Stimulated activated naive CD8-positive, alpha-beta T cell treated with anti-CD3 and anti-CD28 coated beads, Interleukin-15, Interleukin-2, amounts not matched to agents 100 ng/mL and 50 ng/mL, for 24 hours (primary cell): Measurements from ENCODE around the gene SAPCD2.
A peak's percentile ranks its signal among the peaks of the same experiment; 100 is the strongest.

Source experiments
- H3K27ac Mint-ChIP-seq: one replicate; pipeline ENCODE4 v1.8.0; 2021; ENCODE audit warnings: mild to moderate bottlenecking, mixed read lengths
- H3K27me3 Mint-ChIP-seq: one replicate; pipeline ENCODE4 v1.8.0; 2021; ENCODE audit warnings: mixed read lengths
- H3K36me3 Mint-ChIP-seq: one replicate; pipeline ENCODE4 v1.8.0; 2021; ENCODE audit warnings: low read depth, mixed read lengths
- H3K4me1 Mint-ChIP-seq: one replicate; pipeline ENCODE4 v1.8.0; 2021; ENCODE audit warnings: low read depth, mixed read lengths
- H3K4me3 Mint-ChIP-seq: one replicate; pipeline ENCODE4 v1.8.0; 2021; ENCODE audit warnings: mild to moderate bottlenecking, mixed read lengths
- H3K9me3 Mint-ChIP-seq: one replicate; pipeline ENCODE4 v1.8.0; 2021; ENCODE audit warnings: mixed read lengths

SAPCD2 gene

DNA sequence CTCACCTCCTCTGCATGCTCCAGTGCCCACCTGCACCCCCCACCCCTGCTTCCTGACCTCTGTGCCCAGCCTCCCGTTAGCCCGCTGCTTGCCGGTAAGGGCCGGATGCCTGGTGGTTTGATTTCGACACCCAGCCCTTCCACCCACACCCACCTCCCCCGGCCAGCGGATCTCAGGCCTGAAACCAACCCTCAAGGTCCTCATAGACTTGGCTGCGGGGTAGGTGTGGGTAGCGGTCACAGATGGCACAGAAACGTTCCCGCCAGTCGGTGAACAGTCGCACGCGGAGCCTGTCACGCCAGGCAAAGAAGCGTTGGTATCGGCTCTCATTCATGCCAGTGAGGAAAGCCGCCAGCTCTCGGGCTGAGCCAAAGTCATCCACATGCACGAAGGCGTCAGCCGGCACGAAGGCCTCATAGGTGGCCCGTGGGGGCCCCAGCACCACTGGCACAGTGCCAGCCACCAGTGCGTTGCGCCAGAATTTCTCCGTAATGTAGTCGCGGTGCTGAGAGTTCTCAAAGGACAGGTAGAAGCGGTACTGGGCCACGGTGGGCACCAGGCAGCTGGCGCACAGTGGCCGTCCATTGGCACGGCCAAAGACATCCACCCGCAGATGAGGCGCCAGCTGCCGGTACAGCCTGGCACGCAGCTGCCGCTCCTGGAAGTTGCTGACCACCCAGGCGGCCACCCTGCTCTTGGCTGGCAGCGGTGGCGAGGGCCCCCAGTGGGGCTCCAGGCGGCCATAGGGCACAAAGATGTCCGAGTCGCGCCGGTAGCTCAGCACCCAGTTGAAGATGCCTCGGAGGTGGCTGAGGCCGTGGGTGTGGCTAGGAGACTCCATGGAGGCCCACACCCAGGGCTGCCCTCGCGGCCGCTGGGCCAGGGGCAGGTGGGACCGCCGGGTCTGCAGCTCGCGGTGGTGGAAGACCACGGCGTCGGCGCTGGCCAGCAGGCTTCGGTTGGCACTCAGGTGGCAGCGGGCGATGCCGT lies 39.5 kb downstream of the SAPCD2 start:
- Mint-ChIP-seq H3K27ac (no peak overlapping the region), H3K4me1 (peaks cover 57% of the 10 kb centered on the region), H3K27me3 (no peaks in the 10 kb centered on the region)

DNA sequence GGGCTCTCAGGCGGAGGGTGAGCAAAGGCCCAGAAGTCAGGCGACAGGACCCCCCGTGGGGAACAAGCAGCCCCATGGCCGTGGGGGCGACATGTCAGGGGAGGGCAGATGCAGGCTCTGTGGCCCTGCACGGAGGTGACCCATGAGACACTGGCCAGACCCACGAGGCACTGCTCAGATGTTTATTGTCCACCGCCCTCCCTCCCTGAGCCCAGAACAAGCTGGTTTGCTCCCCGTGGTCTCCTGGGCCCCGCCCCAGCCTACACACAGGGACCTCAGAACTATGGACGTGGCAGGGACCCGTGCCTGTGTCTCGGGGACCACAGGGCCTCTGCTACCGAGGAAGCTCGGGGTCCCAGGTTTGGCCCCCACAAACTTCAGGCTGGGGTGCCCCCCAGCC lies 40.4 kb downstream of the SAPCD2 start:
- Mint-ChIP-seq H3K27ac (no peak overlapping the region), H3K9me3 (no peaks in the 10 kb centered on the region), H3K36me3 (no peaks in the 10 kb centered on the region), H3K27me3 (no peaks in the 10 kb centered on the region), H3K4me3 (peak overlapping the region; percentile 33), H3K4me1 (peaks cover 56% of the 10 kb centered on the region)

More for the DNA sequence above, 39.5 kb downstream of the SAPCD2 start:
- H3K36me3 Mint-ChIP-seq, result no peaks in the 10 kb centered on the region
- H3K9me3 Mint-ChIP-seq, result no peaks in the 10 kb centered on the region
- H3K4me3 Mint-ChIP-seq, result peak overlapping the region; percentile 33

- Mint-ChIP-seq H3K9me3 (no peaks in the 10 kb centered on the region), H3K27ac (peak overlapping the region; percentile 55), H3K36me3 (no peaks in the 10 kb centered on the region), H3K27me3 (no peaks in the 10 kb centered on the region), H3K4me3 (peak overlapping the region; percentile 66), H3K4me1 (peaks cover 49% of the 10 kb centered on the region)
These were observed 41.1 kb downstream of the SAPCD2 start for GRCh38 chr9:137029058-137029936.

DNA sequence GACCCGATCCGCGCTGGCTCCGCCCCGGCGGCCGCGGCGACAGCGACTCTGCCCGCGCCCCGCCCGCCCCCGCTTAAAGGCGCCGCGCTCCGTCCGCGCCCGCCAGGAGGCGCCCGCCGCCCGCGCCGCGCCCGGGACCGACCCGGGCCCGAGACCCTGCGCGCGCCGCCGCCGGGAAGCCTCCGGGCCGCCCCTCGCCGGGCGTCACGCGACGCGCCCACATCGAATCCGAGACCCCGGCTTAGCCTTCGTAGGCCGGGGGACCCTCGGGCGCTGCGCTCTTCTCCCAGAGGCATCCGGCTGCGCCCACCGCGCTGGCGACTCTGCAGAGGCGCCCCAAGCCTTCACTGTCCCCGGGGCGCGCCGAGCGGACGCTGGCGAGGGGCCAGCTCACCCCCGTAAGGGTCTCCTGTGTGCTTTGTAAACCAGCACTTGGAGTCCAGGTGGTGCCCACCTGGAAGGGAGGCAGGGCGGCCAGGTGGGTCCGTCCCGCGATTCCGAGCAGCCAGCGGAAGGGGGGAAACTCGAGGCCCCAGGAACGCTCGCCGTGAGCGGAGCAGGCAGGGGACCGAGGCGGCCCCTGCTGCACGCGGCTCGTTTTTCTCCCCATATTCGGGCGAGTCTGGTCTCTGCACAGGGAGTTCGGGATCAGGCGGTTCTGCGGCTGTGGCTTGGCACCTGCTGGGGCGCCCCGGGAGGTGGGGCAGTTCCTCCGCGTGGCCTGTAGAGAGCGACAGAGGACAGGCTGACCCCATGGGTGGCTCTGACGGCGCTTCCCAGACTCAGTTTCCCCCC lies 41.9 kb downstream of the SAPCD2 start:
- H3K9me3 Mint-ChIP-seq, result no peaks in the 10 kb centered on the region
- no peak overlapping the region for H3K27ac Mint-ChIP-seq
- H3K27me3 Mint-ChIP-seq, result no peaks in the 10 kb centered on the region
- H3K36me3 Mint-ChIP-seq, result no peaks in the 10 kb centered on the region
- peaks cover 45% of the 10 kb centered on the region for H3K4me1 Mint-ChIP-seq
- peak overlapping the region; percentile 66 for H3K4me3 Mint-ChIP-seq

DNA sequence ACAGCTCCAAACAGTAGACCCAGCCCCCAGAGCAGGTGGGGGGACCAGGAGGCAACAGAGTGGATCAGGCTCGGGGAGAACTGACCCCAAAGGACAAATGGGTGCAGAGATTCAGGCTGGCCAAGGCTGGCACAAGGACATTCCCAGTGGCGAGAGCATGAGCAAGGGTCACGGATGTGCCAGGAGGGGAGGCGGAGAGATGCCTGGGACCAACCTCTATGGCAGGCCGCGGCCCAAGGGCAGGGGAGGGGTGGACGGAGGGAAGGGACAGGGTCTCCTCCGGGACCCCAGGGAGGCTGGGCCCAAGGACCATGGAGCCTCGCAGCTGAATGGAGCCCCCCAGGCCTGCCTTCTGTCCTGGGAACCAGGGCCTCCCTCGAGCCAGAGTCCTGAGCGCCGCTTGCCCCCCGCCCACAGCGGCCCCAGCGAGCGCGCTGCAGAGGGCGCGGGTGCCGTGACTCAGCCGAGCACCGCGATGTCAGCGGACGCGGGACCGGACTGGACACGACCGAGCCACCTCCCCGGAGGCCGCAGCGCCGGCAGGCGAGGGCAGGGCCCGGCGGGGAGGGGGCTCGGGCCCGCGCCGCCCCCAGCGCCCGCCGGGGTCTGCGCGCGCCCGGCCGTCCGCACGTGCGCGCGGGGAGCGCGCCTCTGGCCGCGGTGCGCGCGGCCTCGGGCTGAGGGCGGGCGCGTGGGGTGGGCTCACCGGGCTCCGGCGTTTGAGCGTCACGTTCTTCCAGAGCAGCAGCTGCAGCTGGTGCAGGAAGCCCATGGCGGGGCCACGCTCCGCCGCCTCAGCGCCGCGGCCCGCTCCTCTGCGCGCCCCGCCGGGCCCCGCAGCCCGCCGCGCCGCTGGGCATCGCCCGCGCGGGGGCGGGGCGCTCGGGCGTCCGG lies 42.7 kb downstream of the SAPCD2 start, which contains the start of gene ABCA2:
ABCA2 (minus strand) TSS at position 869 of the 894 bp plus-strand sequence; CDS start at position 772, 97 bp downstream.
- H3K9me3 Mint-ChIP-seq, result no peaks in the 10 kb centered on the region
- H3K4me1 Mint-ChIP-seq, result peaks cover 36% of the 10 kb centered on the region

GRCh38 chr9:137026828-137027227 lies 43.5 kb downstream of the SAPCD2 start:
- no peaks in the 10 kb centered on the region for H3K36me3 Mint-ChIP-seq
- no peak overlapping the region for H3K27ac Mint-ChIP-seq
- H3K27me3 Mint-ChIP-seq, result no peaks in the 10 kb centered on the region
- H3K9me3 Mint-ChIP-seq, result no peaks in the 10 kb centered on the region
- peak overlapping the region; percentile 76 for H3K4me3 Mint-ChIP-seq
- H3K4me1 Mint-ChIP-seq, result peaks cover 30% of the 10 kb centered on the region

More for the DNA sequence above, 42.7 kb downstream of the SAPCD2 start, which contains the start of gene ABCA2:
- H3K4me3 Mint-ChIP-seq, result peak within 1 kb of the TSS; percentile 76
- no peaks in the 10 kb centered on the region for H3K27me3 Mint-ChIP-seq
- H3K36me3 Mint-ChIP-seq, result no peaks in the 10 kb centered on the region
- peak within 1 kb of the TSS; percentile 18 for H3K27ac Mint-ChIP-seq

DNA sequence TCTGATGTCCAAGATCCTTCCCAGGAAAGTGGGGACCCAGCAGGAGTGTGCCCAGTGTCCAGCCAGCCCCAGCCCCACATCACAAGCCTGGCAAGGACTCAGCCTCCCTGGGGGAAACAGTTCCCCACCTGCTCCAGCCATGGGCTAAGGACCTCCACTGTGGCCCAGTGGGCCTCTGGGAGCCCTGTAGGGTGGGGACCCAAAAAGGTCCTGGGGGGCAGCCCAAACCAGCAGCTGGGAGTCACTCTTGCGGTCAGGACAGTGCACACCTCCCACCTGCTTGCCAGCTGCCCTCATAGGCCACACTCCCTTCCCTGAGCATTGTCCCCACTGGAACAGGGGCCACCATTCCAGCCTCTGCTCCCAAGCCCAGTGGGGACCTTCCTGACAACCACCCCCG lies 44.0 kb downstream of the SAPCD2 start:
- Mint-ChIP-seq H3K4me1 (peaks cover 28% of the 10 kb centered on the region), H3K27ac (no peak overlapping the region), H3K4me3 (no peak overlapping the region), H3K36me3 (no peaks in the 10 kb centered on the region), H3K27me3 (no peaks in the 10 kb centered on the region), H3K9me3 (no peaks in the 10 kb centered on the region)

- no peak overlapping the region for H3K27ac Mint-ChIP-seq
- H3K9me3 Mint-ChIP-seq, result no peaks in the 10 kb centered on the region
- no peak overlapping the region for H3K4me3 Mint-ChIP-seq
- no peaks in the 10 kb centered on the region for H3K36me3 Mint-ChIP-seq
- H3K27me3 Mint-ChIP-seq, result no peaks in the 10 kb centered on the region
- H3K4me1 Mint-ChIP-seq, result peaks cover 22% of the 10 kb centered on the region
These were observed 44.8 kb downstream of the SAPCD2 start for GRCh38 chr9:137025517-137025966.

GRCh38 chr9:137023583-137023991 lies 46.8 kb downstream of the SAPCD2 start:
- Mint-ChIP-seq H3K4me3 (no peak overlapping the region), H3K36me3 (no peaks in the 10 kb centered on the region), H3K27me3 (no peaks in the 10 kb centered on the region), H3K9me3 (no peaks in the 10 kb centered on the region), H3K27ac (no peak overlapping the region), H3K4me1 (peaks cover 4% of the 10 kb centered on the region)

DNA sequence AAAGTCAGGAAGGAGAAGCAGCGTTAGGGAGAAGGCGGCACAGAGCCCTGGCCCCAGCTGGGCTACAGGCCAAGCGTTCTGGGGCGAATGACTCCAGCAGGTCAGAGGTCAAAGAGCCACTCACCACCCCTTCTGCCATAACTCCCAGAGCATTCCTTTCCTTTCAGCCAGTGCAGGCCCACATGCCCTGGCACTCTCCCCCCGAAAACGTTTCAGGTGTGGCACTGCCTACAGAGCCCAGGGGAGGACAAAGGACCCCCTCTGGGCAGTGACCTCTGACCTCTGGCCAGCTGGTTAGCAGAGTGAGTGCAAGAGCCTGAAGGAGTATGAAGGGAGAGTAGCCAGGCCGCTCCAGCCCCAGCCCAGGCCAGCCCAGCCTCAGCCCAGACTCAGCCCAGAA lies 47.2 kb downstream of the SAPCD2 start:
- H3K27me3 Mint-ChIP-seq, result no peaks in the 10 kb centered on the region
- H3K4me3 Mint-ChIP-seq, result no peak overlapping the region
- no peaks in the 10 kb centered on the region for H3K36me3 Mint-ChIP-seq
- H3K4me1 Mint-ChIP-seq, result peaks cover 4% of the 10 kb centered on the region
- H3K27ac Mint-ChIP-seq, result no peak overlapping the region
- H3K9me3 Mint-ChIP-seq, result no peaks in the 10 kb centered on the region

- H3K4me1 Mint-ChIP-seq, result peaks cover 4% of the 10 kb centered on the region
- H3K36me3 Mint-ChIP-seq, result no peaks in the 10 kb centered on the region
- H3K9me3 Mint-ChIP-seq, result no peaks in the 10 kb centered on the region
- H3K27me3 Mint-ChIP-seq, result no peaks in the 10 kb centered on the region
- no peak overlapping the region for H3K27ac Mint-ChIP-seq
- H3K4me3 Mint-ChIP-seq, result no peak overlapping the region
These were observed 47.7 kb downstream of the SAPCD2 start for GRCh38 chr9:137022662-137023008.

- Mint-ChIP-seq H3K4me1 (peaks cover under 1% of the 10 kb centered on the region), H3K27me3 (no peaks in the 10 kb centered on the region), H3K9me3 (no peaks in the 10 kb centered on the region), H3K36me3 (no peaks in the 10 kb centered on the region), H3K4me3 (no peak overlapping the region), H3K27ac (no peak overlapping the region)
These were observed 48.2 kb downstream of the SAPCD2 start for GRCh38 chr9:137021979-137022661.

- H3K4me3 Mint-ChIP-seq, result no peak overlapping the region
- no peak overlapping the region for H3K27ac Mint-ChIP-seq
- peaks cover 4% of the 10 kb centered on the region for H3K36me3 Mint-ChIP-seq
- no peaks in the 10 kb centered on the region for H3K4me1 Mint-ChIP-seq
- no peaks in the 10 kb centered on the region for H3K9me3 Mint-ChIP-seq
- no peaks in the 10 kb centered on the region for H3K27me3 Mint-ChIP-seq
These were observed 48.8 kb downstream of the SAPCD2 start for GRCh38 chr9:137021568-137021978.
